HS-27A (cell line): ENCODE measurements around the gene THAP5.
"Not testable (repeated sequence)": the region's sequence is repeated elsewhere in the genome, so short reads cannot be mapped to it uniquely, and the experiment has no call there.

Source experiments
- DNase-seq: peaks from one replicate; pipeline ENCODE4 v3.0.0-alpha.2; 2012; ENCODE audit warnings: low read depth, missing footprints

Gene THAP5

DNA sequence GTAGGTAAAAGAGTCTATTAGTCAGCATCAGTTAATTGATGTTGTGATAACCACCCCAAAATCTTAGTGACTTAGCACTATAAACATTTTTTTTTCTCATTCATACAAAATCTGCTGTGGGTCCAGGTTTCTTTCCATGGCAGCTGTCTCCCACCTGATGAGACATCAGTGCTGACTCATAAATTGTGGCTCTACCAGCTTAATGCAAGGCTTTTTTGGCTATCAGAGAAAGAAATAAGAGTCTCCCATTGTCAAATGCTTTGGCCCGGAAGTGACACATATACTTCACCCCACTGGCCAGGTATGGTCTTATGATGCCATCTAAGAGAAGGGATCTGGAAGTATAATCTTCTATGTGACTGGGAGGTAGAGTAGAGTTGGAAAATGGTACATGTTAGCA lies 14.7 kb upstream of the THAP5 start:
- no peak for DNase-seq

- no peak for DNase-seq
Measured at GRCh38 chr7:108581655-108582491, 12.4 kb upstream of the THAP5 start.

GRCh38 chr7:108580298-108580697 lies 10.8 kb upstream of the THAP5 start:
- DNase-seq: no peak

GRCh38 chr7:108578937-108579336 lies 9.4 kb upstream of the THAP5 start:
- no peak for DNase-seq

GRCh38 chr7:108576116-108576515 lies 6.6 kb upstream of the THAP5 start:
- DNase-seq: no peak

DNA sequence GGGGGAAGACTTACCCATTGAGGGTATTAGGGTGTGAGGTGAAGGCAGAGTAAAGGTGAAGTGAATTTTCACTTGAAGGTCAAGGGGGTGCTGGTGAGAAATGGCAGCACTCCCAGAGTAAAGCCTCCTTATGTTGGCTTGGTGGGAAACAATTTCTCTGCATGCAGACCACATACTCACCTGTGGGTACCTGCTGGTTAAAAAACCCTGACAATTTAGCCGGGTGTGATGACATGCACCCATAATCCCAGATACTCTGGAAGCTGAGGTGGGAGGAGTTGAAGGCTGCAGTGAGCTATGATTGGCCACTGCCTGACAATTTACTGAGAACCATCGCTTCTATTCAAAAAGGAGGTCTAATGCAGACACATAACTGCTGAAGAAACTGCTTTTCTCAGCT lies 5.7 kb upstream of the THAP5 start:
- no peak for DNase-seq

GRCh38 chr7:108572480-108572879 lies 3.0 kb upstream of the THAP5 start:
- DNase-seq: no peak

DNA sequence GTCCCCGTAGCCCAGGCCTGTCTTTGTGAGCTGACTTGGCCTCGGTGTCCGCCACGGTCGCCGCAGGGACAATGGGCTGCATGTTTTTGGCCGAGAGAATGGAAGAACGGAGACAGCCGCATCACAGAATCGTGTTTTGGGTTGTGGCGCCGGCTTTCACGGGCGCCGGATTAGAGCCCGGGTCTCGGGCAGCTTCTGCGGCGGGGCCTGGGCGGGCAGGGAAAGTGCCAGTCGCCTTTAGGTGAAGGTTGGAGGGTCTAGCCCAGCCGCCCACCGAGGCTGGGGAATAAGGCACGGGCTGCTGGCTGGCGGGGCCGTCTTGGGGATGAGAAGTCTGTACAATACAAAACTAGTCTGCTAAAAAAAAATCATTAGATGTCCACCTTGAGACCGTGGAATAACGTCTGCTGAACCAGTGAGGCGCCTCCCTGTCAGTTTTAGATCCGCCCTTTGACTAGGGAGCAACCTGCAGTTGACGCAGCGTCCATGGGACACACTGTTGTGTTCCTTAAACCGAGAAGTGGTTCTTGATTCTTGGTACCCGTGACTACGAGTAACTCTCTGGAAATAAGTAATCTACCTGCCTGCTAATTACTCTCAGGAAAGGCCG lies 745 bp upstream of the THAP5 start:
- no peak for DNase-seq

DNA sequence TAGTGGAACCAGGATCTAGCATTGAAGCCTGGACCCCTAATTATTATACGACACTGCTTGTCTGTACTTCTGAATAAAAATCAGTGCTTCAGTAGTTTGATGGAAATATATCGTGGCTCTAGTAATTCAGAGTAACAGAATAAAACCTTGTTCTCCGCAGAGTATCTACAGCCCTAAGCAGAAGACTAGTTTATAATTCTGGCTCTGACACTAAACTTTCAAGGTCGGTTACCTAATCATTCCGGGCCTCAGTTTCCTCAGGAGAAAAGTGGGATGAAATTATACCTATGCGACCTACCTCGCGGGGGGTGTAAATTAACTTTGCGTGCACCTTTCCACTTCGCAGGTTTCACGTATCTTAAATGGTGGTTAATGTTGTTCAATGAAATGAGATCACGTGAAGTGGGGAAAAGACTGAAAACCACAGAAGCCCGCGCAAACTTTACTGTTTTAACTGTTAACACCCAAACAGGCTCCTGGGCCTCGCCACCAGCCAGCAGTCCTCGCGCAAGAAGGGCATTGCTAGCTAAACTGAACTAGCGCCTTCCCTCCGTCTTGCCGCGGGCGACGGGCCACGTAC lies 615 bp downstream of the THAP5 start:
- no peak for DNase-seq

DNA sequence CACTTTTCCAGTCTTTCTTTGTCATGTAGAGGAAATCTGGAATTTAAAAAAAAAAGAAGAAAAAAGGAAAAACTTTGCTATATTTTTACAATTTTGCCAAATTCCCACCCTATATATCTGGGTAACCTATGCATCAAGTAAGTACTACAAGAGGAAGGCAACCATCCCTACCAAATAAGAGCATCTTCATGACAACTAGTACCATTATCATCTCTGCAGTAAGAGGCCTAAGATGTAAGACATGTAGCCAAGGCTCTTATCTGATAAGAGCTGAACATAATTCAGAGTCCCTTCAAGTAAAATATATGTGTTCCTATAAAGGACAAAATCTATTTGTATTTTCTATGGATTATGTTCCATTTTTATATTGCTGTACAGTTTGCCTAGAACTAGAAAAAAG lies 3.5 kb downstream of the THAP5 start:
- DNase-seq: no peak

DNA sequence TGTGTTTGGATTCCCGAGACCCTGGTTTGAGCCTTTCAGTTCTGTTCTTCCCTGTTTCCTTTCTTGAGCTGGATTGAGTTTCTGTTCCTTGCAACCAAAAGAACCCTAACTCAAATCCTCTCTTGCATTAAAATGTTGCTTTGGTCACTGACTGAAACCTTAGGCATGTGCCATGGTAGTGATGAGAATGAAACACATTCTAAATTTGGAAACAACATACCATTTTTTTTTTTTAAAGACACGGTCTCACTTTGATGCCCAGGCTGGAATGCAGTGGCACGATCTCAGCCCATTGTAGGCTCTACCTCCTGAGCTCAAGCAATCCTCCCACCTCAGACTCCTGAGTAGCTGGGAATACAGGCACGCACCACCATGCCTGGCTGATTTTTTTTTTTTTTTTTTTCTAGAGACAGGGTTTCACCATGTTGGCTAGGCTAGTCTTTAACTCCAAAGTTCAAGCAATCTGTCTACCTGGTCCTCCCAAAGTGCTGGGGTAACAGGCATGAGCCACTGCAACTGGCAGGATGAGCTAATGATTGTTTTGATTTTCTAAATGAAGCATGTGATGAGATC lies 8.4 kb downstream of the THAP5 start:
- DNase-seq: no peak

DNA sequence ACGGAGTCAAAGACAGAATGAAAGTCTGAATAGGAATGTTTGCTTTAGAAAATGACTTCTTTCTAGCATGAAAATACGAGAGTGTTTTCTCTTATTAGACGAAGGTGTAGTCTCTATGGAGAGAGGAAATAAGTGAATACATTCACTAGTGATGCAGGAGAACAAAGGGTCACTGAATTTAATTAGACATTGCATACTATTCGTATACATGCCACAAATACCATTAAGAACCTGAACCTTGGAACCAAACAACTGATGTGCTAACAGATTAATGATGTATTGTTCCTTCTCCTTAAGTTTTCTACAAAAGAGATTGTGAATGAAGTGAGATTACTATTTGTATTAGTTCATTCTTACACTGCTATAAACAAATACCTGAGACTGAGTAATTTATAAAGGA lies 10.3 kb downstream of the THAP5 start:
- no peak for DNase-seq

DNA sequence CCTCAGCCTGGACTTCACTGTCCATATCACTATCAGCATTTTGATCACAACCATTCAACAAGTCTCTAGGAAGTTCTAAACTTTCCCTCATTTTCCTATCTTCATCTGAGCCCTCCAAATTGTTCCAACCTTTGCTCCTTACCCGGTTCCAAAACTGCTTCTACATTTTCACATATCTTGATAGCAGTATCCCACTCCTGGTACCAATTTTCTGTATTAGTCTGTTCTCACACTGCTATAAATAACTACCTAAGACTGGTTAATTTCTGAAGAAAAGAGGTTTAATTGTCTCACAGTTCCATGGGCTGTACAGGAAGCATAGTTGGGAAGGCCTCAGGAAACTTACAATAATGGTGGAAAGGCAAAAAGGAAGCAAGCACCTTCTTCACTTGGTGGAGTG lies 11.9 kb downstream of the THAP5 start:
- DNase-seq: no peak

DNA sequence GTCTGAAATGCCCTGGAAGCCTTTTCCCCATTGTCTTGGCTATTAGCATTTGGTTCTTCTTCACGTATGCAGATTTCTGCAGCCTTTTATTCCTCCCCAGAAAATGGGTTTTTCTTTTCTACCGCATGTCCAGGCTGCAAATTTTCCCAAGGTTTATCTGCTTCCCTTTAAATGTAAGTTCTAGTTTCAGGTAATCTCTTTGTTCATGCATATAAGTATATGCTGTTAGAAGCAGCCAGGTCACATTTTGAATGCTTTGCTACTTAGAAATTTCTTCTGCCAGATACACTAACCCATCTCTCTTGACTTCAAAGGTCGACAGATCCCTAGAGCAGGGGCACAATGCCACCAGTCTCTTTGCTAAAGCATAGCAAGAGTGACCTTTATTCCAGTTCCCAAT lies 12.3 kb downstream of the THAP5 start:
- no peak for DNase-seq

GRCh38 chr7:108556665-108557064 lies 12.8 kb downstream of the THAP5 start:
- DNase-seq: not testable (repeated sequence)

- not testable (repeated sequence) for DNase-seq
Measured at GRCh38 chr7:108548141-108548896, 21.2 kb downstream of the THAP5 start.

GRCh38 chr7:108541478-108541877 lies 28.0 kb downstream of the THAP5 start:
- no peak for DNase-seq

- not testable (repeated sequence) for DNase-seq
Measured at GRCh38 chr7:108538685-108539084, 30.8 kb downstream of the THAP5 start.

DNA sequence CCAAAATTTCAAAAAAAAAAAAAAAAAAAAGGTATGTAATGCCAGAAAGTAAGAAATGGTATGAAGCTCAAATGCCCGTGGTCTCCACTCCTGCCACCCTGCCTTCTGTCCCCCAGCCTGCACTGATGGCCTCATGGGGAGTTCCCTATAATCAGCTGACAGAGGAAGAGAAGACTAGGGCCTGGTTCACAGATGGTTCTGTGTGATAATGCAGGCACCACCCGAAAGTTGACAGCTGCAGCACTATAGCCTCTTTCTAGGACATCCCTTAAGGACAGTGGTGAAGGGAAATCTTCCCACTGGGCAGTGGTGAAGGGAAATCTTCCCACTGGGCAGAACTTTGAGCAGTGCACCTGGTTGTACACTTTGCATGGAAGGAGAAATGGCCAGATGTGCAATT lies 31.3 kb downstream of the THAP5 start:
- not testable (repeated sequence) for DNase-seq

DNA sequence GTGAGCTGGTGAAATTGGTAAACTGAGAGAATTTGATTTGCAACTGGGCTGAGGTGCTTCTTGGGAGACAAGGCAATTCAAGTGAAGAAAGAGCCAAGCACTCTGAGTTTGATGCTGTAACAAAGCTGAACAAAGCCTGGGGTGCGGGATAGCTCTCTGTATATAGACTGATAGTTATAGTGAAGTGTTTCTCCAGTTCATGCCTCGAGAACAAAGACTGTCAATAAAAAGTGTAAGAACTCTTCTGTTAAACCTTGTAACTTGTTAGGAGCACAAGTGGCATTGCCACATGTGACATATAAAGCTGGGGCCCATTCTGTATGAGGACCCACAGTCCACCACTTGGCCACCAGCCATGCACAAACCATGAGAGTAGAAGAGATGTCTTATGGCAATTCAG lies 32.3 kb downstream of the THAP5 start:
- DNase-seq: no peak

DNA sequence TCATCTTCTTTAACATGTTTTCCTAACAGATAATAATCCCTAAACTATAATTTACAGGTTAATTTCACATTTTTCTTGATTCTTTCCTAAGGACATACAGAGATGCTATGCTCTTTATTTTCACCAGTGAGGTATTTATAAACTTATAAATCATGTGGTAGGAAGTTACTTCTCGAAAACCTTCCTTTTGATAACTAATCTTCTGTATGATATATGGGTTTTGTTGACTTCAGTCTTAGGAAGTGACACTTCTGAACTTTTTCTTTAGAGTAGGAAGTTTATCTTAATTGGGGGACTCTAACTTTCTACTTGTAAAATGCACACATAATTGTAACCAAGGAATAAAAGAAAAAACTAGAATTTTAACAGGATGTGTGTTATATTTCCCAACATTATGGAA lies 33.8 kb downstream of the THAP5 start:
- DNase-seq: no peak

- DNase-seq: no peak
Measured at GRCh38 chr7:108535257-108535656, 34.2 kb downstream of the THAP5 start.
